ENCODE results near the gene PHF21B.

Gene PHF21B

GRCh38 chr22:44951510-44951816 lies 58.3 kb downstream of the PHF21B start:
- in situ Hi-C loops (cut with MboI; ENCODE audit: low sequenced_read_pairs, unreplicated experiment): no loop called here
- no peak for DNase-seq (ENCODE audit: low spot score)
- TF ChIP-seq, protein P1, sequence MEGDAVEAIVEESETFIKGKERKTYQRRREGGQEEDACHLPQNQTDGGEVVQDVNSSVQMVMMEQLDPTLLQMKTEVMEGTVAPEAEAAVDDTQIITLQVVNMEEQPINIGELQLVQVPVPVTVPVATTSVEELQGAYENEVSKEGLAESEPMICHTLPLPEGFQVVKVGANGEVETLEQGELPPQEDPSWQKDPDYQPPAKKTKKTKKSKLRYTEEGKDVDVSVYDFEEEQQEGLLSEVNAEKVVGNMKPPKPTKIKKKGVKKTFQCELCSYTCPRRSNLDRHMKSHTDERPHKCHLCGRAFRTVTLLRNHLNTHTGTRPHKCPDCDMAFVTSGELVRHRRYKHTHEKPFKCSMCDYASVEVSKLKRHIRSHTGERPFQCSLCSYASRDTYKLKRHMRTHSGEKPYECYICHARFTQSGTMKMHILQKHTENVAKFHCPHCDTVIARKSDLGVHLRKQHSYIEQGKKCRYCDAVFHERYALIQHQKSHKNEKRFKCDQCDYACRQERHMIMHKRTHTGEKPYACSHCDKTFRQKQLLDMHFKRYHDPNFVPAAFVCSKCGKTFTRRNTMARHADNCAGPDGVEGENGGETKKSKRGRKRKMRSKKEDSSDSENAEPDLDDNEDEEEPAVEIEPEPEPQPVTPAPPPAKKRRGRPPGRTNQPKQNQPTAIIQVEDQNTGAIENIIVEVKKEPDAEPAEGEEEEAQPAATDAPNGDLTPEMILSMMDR (IDR thresholded peaks at IDR 0.05; ENCODE audit: borderline replicate concordance, control extremely low read depth, extremely low read depth, insufficient read depth, missing control alignments): no peak

- in situ Hi-C loops (cut with MboI; ENCODE audit: low sequenced_read_pairs, unreplicated experiment): no loop called here
- TF ChIP-seq, protein P1 (IDR thresholded peaks at IDR 0.05; ENCODE audit: borderline replicate concordance, control extremely low read depth, extremely low read depth, insufficient read depth, missing control alignments): no peak
- no peak for DNase-seq (ENCODE audit: low spot score)
These were observed 58.8 kb downstream of the PHF21B start for GRCh38 chr22:44950806-44951509.

DNA sequence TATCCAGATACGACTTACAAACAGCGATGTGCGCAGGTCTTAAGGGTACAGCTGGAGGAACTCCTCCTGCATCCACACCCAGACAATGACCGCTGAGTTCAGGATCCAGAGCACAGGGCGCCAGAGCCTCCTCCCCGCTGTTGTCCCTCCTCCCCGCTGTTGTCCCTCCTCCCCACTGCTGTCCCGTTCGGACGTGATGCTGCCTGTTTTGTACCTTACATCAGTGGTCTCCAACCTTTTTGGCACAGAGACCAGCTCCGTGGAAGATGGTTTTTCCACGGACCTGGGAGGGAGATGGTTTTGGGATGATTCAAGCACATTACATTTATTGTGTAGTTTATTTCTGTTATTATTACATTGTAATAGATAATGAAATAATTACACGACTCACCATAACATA lies 62.0 kb downstream of the PHF21B start:
- in situ Hi-C loops (cut with MboI; ENCODE audit: low sequenced_read_pairs, unreplicated experiment): no loop called here
- TF ChIP-seq, protein P1 (IDR thresholded peaks at IDR 0.05; ENCODE audit: borderline replicate concordance, control extremely low read depth, extremely low read depth, insufficient read depth, missing control alignments): no peak
- DNase-seq (ENCODE audit: low spot score): no peak

GRCh38 chr22:44947049-44947448 lies 62.8 kb downstream of the PHF21B start:
- no peak for DNase-seq (ENCODE audit: low spot score)
- in situ Hi-C loops (cut with MboI; ENCODE audit: low sequenced_read_pairs, unreplicated experiment): no loop called here
- TF ChIP-seq, protein P1 (IDR thresholded peaks at IDR 0.05; ENCODE audit: borderline replicate concordance, control extremely low read depth, extremely low read depth, insufficient read depth, missing control alignments): no peak

DNA sequence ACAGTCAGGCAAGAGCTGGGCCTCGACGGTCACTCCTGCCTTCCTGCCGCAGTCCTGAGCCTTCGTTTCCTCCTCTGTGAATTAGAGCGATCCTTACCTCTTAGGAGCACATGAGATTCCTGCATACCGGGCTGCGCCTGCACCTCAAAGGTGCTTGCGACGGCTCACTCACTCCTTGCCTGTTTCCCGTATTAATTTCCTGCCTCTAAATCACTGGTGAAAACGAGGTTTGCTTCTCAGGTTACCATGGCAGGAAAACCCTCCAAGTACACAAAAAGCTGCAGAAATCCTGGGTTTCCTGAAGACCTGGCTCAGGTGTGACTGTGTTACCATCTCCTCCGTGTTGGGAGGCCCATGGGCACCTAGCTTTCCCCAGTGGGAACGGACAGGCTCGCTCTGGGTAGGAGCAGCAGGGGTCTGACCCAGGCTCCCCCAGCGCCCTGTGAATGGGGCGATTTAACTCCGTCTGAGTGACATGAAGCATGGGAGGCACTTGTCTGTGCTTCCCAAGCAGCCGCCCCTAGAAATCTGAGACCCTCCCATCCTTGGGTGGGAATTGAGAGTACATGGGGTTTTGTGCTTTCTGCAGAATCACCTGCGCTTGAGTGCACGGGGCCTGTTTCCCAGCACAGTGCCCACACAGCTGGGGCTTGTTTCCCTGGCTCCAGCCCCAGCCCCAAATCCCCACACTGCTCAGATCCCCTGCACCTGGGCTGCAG lies 64.8 kb downstream of the PHF21B start:
- DNase-seq (ENCODE audit: low spot score): no peak
- in situ Hi-C loops (cut with MboI; ENCODE audit: low sequenced_read_pairs, unreplicated experiment): no loop called here
- TF ChIP-seq, protein P1 (IDR thresholded peaks at IDR 0.05; ENCODE audit: borderline replicate concordance, control extremely low read depth, extremely low read depth, insufficient read depth, missing control alignments): no peak

GRCh38 chr22:44943701-44944324 lies 66.0 kb downstream of the PHF21B start:
- in situ Hi-C loops (cut with MboI; ENCODE audit: low sequenced_read_pairs, unreplicated experiment): no loop called here
- DNase-seq (ENCODE audit: low spot score): no peak
- TF ChIP-seq, protein P1 (IDR thresholded peaks at IDR 0.05; ENCODE audit: borderline replicate concordance, control extremely low read depth, extremely low read depth, insufficient read depth, missing control alignments): no peak

Measured in GM13976 (cell line).